NT2/D1 (cell line): Measurements from ENCODE around the gene SCYGR3.
A peak's percentile ranks its signal among the peaks of the same experiment; 100 is the strongest.
"Not testable (repeated sequence)": the region's sequence is repeated elsewhere in the genome, so short reads cannot be mapped to it uniquely, and the experiment has no call there.

Experiments
- DNase-seq: peaks from one replicate; pipeline ENCODE4 v3.0.0-alpha.2; 2011; ENCODE audit warnings: low read depth, low spot score
- H3K27me3 ChIP-seq: 2 replicates; pipeline ENCODE4 v1.6.0; 2011; ENCODE audit warnings: mild to moderate bottlenecking; ENCODE audit not compliant: insufficient read length, insufficient read depth
- H3K36me3 ChIP-seq: 2 replicates; pipeline ENCODE4 v1.6.1; 2011; ENCODE audit warnings: mild to moderate bottlenecking, low read length, mixed read lengths; ENCODE audit not compliant: insufficient read depth, insufficient read length
- H3K4me1 ChIP-seq: 2 replicates; pipeline ENCODE4 v1.5.1; 2011; ENCODE audit not compliant: insufficient read depth, insufficient read length
- H3K4me3 ChIP-seq: 2 replicates; pipeline ENCODE4 v1.5.1; 2011; ENCODE audit warnings: low read depth; ENCODE audit not compliant: insufficient read length
- H3K9ac ChIP-seq: 2 replicates; pipeline ENCODE4 v1.6.0; 2011; ENCODE audit warnings: low read depth; ENCODE audit not compliant: insufficient read length
- H3K9me3 ChIP-seq: 2 replicates; pipeline ENCODE4 v1.5.1; 2011; ENCODE audit warnings: mild to moderate bottlenecking, low read length; ENCODE audit not compliant: insufficient read depth
- SUZ12 ChIP-seq: IDR thresholded peaks from 2 replicates; pipeline ENCODE4 v1.6.1; 2011; ENCODE audit not compliant: insufficient read length, insufficient read depth; ENCODE audit errors: extremely low read depth
- YY1 ChIP-seq: IDR thresholded peaks from 2 replicates; pipeline ENCODE4 v1.6.1; 2011; ENCODE audit not compliant: insufficient read length, insufficient read depth
- ZNF274 ChIP-seq: IDR thresholded peaks from 2 replicates; pipeline ENCODE4 v1.6.1; 2011; ENCODE audit warnings: mild to moderate bottlenecking, low read depth, low read length

SCYGR3 gene

DNA sequence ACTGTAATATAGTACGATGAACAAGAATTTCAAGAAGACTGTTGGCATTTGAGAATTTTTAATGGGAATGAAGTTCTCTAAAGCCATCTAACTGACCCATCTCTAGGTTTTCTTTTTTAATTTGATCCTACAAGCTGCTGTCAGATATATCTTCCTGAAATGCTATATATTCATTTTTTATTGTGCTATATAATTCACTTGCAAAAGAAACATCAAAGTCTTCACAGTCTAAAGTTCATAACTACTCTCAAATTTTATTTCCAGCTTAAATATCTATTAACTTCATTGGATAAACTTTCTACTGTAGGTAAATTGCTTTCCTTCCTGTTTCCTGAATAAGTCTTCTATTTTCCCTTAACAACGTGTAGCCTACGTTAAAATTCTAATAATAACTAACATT is 12.3 kb downstream of the SCYGR3 start:
- Histone ChIP-seq H3K9ac (no peak overlapping the region), H3K27me3 (no peaks in the 10 kb centered on the region), H3K9me3 (no peaks in the 10 kb centered on the region), H3K36me3 (no peaks in the 10 kb centered on the region), H3K4me3 (no peak overlapping the region), H3K4me1 (no peaks in the 10 kb centered on the region)
- TF ChIP-seq YY1 (no peak), SUZ12 (no peak), ZNF274 (no peak)
- no peak for DNase-seq

DNA sequence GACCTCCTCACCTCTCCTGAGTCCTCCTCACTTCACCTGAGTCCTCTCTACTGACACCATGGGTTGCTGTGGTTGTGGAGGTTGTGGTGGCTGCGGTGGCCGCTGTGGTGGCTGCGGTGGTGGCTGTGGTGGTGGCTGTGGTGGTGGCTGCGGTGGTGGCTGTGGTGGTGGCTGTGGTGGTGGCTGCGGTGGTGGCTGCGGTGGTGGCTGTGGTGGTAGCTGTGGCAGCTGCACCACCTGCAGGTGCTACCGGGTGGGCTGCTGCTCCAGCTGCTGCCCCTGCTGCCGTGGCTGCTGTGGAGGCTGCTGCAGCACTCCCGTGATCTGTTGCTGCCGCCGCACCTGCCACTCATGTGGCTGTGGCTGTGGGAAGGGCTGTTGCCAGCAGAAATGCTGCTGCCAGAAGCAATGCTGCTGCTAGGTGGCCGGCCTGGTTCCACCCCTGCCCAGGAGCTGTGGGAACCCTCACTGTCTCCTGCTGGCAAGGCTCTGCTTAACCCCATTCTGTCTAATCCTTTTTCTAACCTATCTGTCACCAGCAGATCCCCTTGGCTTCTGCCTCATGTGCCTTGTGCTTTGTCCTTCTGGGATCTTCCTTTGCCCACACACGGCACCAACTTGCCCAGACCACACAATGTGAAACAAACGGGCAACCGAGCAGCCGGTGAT is 15.7 kb downstream of the SCYGR3 start, which contains the start of gene SCYGR2:
Gene SCYGR2, plus strand, starts transcription at position 59 of the 669 bp plus-strand sequence. Its CDS starts 0 bp downstream, at position 59.
- not testable (repeated sequence) for H3K27me3 ChIP-seq, H3K4me3 ChIP-seq, H3K36me3 ChIP-seq, H3K9me3 ChIP-seq, H3K9ac ChIP-seq, H3K4me1 ChIP-seq, DNase-seq

DNA sequence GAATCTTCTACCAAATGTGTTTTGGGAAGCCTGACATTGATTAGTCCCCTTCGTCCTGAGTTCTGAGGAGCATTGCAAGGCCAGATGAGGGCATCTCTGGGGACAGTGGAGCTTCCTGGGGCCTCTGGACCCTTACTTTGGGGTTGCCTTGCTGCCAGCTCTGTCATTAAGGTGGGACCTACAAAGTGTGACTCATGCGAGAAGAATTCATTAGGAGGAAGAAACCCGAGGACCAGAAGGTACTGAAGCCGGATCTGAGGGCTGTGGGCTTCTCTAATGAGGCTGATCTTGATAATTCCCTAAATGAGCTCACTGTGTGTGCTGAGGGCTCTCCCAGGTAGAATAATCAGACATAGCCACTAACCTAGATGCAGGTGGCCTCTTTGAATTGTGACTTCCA is 16.6 kb downstream of the SCYGR3 start:
- H3K4me3 ChIP-seq = no peak overlapping the region
- H3K9ac ChIP-seq = no peak overlapping the region
- H3K36me3 ChIP-seq = no peaks in the 10 kb centered on the region
- DNase-seq = peak; percentile 54
- no peaks in the 10 kb centered on the region for H3K4me1 ChIP-seq
- H3K27me3 ChIP-seq = no peaks in the 10 kb centered on the region
- no peak for TF ChIP-seq YY1
- no peak for TF ChIP-seq SUZ12
- TF ChIP-seq ZNF274 = no peak
- H3K9me3 ChIP-seq = no peaks in the 10 kb centered on the region

DNA sequence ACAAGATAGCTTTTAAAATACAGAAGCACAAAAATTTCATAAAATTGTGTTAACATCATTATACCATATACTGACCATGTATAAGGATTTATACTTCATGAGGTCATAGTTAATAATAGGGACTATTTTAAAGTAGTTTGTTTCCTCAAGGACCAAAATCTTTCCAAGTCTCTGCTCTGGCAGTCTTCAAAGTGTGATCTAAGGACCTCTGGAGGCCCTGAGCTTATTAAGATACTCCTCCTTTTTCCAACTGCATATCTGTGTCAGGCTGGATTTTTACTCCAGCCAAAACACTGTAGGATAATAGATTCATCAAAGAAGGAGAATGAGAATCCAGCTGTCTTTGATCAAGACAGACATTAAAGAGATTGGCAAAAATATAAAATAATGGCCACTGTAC is 17.6 kb downstream of the SCYGR3 start:
- Histone ChIP-seq H3K9me3 (no peaks in the 10 kb centered on the region), H3K36me3 (no peaks in the 10 kb centered on the region), H3K4me1 (no peaks in the 10 kb centered on the region), H3K4me3 (no peak overlapping the region), H3K9ac (no peak overlapping the region), H3K27me3 (no peaks in the 10 kb centered on the region)
- DNase-seq = no peak
- no peak for TF ChIP-seq YY1
- TF ChIP-seq ZNF274 = no peak
- TF ChIP-seq SUZ12 = no peak

DNA sequence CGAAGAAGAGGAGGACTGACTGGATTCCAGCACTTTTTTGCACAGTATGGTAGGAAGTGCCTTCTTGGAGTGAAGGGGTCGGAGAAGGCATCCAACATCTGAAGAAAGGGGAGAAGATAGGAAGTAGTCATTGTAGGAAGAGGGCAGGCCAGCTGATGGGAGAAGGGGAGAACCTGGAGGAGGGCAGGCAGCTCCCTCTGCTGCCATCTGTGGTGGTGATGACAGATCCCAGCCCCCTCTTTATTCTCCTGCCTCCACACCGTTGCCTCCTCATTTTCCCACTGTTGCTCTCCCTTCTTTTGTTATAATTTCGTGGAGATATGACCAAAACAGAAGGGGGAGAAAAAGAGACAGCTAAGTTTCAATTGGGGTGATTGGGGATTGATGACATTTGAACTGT is 18.8 kb downstream of the SCYGR3 start:
- TF ChIP-seq ZNF274 = no peak
- no peak for TF ChIP-seq SUZ12
- no peak for TF ChIP-seq YY1
- no peaks in the 10 kb centered on the region for H3K36me3 ChIP-seq
- no peak overlapping the region for H3K4me3 ChIP-seq
- no peaks in the 10 kb centered on the region for H3K4me1 ChIP-seq
- DNase-seq = no peak
- no peak overlapping the region for H3K9ac ChIP-seq
- no peaks in the 10 kb centered on the region for H3K9me3 ChIP-seq
- H3K27me3 ChIP-seq = no peaks in the 10 kb centered on the region

DNA sequence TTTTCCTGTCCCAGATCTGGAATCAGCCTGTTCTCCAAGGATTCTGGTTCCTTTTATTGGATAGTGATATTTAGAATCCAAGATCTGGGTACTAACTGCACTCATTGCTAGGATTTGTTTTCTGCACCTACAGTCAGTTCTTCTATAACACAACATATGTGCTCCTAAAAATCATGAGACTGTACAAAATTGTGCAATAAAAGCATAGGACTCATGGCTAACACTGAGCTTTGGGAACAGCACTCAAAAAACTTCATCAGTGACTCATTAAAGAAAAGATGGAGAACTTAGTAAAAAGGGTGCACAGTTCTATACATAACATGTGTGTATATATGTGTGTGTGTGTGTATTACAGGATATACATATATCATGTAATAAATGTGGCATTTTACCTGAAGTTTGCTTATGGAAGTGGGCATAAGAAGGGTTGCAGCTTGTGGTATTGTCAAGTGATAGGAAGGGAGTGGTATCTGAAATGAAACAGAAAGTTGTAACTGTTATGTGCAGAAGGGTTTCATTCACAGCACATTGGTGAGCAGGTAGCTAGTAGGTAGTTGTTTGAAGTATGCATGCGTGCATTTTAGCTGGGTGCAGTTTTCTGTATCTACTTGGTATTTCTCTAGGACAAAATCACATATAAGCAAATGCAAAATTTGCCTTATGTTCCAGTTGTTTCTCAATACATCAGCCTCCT is 21.8 kb downstream of the SCYGR3 start:
- Histone ChIP-seq H3K4me1 (no peaks in the 10 kb centered on the region), H3K36me3 (no peaks in the 10 kb centered on the region), H3K4me3 (no peak overlapping the region), H3K9ac (no peak overlapping the region), H3K9me3 (peaks cover 7% of the 10 kb centered on the region; the same call in 1 of the 2 replicates), H3K27me3 (no peaks in the 10 kb centered on the region)
- no peak for DNase-seq
- TF ChIP-seq YY1 (no peak), SUZ12 (no peak), ZNF274 (no peak)

DNA sequence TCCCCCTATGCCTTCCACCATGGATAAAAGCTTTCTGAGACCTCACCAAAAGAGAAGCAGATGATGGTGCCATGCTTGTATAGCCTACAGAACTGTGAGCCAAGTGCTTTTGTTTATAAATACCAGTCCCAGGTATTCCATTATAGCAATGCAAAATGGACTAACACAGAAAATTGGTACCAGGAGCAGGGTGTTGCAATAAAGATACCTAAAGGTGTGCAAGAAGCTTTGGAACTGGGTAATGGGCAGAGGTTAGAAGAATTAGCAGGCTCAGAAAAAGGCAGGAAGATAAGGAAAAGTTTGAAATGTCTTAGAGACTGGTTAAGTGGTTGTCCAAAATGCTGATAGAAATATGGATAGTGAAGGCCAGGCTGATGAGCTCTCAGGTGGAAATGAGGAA is 32.3 kb downstream of the SCYGR3 start:
- Histone ChIP-seq H3K27me3 (no peaks in the 10 kb centered on the region), H3K4me1 (no peaks in the 10 kb centered on the region), H3K9me3 (peaks cover 12% of the 10 kb centered on the region; the same call in 1 of the 2 replicates), H3K36me3 (no peaks in the 10 kb centered on the region), H3K9ac (no peak overlapping the region), H3K4me3 (no peak overlapping the region)
- no peak for TF ChIP-seq YY1
- no peak for TF ChIP-seq SUZ12
- no peak for TF ChIP-seq ZNF274
- no peak for DNase-seq
